Endothelial cell of hepatic sinusoid (primary cell): ENCODE data around the gene SLC8A1.

Source experiments
- in situ Hi-C: cut with HindIII; loops from 2 replicates; pipeline ENCODE4 v1.10.0; 2017; ENCODE audit warnings: low sequenced_read_pairs

The SLC8A1 gene

GRCh38 chr2:40283111-40283909, 168.6 kb downstream of the SLC8A1 start:
- in situ Hi-C loops, result no loop called here

DNA sequence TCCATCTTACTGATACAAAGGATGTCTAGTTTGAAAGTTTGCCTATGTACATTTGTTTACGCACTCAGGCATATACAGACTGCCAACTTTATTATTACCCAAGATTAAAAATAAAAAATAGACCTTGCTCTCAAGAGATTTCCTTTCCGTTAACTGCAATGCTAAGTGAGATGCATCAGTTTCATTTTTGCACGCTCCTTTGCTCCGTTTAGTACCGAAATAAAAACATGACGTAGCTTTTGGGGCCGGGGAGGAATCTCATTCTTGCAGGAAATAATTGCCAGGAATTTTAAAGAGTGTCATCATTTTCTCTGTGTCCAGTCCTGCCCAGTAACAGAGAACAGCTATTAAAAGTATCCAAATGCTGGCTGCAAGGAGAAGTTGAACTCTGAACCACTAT, 169.5 kb downstream of the SLC8A1 start:
- in situ Hi-C loops, result no loop called here

GRCh38 chr2:40281021-40281940, 170.6 kb downstream of the SLC8A1 start:
- in situ Hi-C loops, result no loop called here

DNA sequence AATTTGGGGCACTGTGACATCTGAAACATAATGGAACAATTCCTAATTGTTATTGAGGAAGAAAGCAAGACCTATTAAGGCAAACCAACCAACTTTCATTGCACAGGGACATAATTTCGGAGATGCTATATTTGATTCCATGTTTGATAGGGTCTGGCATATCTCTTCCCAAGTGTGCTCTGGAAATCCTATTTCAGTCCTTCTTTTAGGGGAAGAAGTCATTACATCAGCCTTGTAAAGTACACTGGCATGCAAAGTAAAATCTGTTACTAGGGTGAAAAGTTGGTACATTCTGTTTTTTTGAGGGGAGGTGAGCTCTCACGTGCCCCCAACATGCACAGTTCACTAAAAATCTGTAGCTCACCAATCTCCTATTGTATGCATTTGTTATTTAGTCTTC, 172.4 kb downstream of the SLC8A1 start:
- in situ Hi-C loops, result no loop called here

GRCh38 chr2:40279001-40279400, 172.9 kb downstream of the SLC8A1 start:
- in situ Hi-C loops, result no loop called here

DNA sequence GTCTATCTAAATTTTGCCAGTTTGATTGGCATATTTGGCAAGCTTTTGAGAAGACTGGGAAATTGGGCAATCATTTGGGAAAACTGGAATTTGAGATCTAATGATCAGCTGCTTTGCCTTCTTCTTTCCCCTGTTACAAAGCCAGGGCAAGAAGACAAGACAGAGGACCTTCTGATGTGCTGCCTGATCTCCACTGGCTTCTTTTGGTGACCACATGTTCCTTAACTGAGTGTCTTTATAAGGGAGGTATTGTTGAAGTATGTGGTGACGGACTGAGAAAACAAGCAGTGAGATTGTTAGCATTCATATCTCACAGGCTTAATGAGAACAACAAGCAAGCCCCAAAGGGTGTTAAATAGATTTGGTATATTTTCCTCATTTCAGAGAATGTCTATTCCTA, 175.8 kb downstream of the SLC8A1 start:
- in situ Hi-C loops, result no loop called here

- in situ Hi-C loops, result no loop called here
Measured at GRCh38 chr2:40274270-40274669, 177.6 kb downstream of the SLC8A1 start.

GRCh38 chr2:40273734-40274182, 178.1 kb downstream of the SLC8A1 start:
- in situ Hi-C loops, result no loop called here

- in situ Hi-C loops, result no loop called here
Measured at GRCh38 chr2:40271094-40271493, 180.8 kb downstream of the SLC8A1 start.

DNA sequence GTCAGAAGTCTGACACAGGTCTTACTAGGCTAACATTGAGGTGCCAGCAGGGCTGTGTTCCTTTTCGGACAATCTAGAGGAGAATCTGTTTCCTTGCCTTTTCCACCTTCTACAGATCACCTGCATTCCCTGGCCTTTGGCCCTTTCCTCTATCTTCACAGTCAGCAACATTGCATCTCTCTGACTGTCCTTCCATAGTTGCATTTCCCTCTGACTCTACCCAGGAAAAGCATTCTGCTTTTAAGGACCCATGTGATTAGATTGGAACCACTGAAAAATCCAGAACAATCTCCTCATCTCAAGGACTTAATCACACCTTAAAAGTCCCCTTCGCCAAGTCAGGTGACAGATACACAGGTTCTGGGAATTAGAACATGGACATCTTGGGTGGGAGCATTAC, 181.5 kb downstream of the SLC8A1 start:
- in situ Hi-C loops, result no loop called here

DNA sequence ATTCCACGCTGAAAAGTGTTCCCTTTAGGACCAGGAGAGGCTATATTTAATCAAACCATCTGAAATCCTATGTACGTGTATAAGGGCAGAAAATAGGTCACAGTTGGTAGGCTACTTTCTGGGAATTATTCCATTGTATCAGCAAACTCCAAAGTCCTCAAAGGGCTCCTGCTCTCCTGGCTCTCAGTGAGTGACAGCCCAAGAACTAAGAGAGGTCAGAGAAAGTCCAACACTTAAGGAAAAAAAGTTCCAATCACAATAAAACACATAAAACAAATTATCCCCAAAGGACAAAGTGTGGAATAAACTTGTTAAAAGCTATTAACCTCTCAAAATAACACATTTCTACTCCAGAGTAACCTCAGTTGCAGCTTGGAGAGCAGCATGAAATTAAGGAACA, 183.3 kb downstream of the SLC8A1 start:
- in situ Hi-C loops, result no loop called here

DNA sequence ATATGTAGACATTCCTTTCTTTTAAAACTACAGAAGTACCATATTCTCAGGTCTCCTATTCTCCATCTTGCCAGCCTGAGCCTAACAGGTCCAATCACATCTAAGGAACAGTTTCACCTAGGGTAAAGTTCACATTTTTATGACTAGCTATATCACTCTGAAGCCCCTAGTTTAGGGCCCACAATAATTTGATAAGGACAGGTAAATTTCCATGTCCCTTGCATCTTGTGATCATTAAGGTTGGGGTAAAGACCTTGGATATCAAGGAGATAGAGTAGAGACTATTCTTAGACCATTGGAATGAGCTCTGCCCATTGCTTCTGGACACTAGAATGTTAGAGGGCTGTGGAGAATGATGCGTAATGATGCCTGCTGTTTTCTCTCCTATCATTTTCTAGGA, 185.7 kb downstream of the SLC8A1 start:
- in situ Hi-C loops, result no loop called here

GRCh38 chr2:40265602-40266001, 186.3 kb downstream of the SLC8A1 start:
- in situ Hi-C loops, result no loop called here

- in situ Hi-C loops, result no loop called here
Measured at GRCh38 chr2:40261042-40261441, 190.8 kb downstream of the SLC8A1 start.

DNA sequence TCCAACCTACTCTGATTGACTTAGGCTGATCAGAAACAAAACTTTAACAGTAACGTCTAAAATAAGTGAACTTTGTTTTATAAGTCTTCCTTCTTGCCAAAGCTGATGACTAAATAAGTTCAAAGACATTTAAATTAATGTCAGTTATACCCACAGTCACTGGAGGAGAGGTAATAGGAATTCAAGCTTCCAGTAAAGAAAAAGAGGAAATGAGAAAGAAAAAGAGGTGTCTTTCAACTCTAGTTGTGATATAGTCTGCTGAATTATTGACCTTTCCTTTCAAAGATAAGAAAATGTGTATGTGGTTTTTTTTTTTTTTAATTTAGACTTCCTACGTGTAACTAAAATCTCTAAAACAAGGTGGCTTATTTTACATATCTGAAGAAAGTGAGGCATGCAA, 191.5 kb downstream of the SLC8A1 start:
- in situ Hi-C loops, result no loop called here

DNA sequence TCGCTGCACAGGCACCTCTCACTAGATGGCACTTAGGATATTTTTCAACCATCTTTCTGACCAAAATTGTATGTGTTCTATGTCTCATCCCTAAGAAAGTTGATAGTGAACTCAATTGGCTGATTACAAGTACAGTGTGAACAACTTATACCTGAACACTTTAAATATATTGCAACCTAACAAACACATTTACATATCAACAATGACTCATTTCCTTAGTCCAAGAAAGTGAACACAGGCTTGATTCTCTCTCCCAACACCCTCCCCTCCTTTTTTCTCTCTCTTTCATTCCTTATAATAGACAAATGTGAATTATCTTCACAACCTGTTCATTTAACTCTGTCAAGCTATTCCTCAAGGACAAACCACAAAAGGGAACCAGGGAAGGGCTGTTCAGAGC, 192.0 kb downstream of the SLC8A1 start:
- in situ Hi-C loops, result no loop called here

DNA sequence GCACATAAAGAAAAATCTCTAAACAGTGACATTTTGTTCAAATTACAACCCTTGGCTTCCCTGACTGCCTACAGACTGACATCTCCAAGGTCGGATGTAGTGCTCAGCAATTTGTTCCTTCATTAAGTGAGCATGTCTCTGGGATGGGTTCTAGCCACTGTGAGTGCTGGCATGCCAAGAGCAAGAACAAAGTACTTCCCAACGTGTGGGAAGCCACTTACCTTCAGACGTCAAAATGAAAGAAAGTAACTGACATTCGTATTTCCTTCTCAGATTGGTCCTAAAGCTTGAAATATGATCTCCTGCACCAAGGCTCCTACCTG, 193.8 kb downstream of the SLC8A1 start:
- in situ Hi-C loops, result no loop called here

GRCh38 chr2:40257340-40258134, 194.4 kb downstream of the SLC8A1 start:
- in situ Hi-C loops, result no loop called here

- in situ Hi-C loops, result no loop called here
Measured at GRCh38 chr2:40256649-40257048, 195.2 kb downstream of the SLC8A1 start.

- in situ Hi-C loops, result no loop called here
Measured at GRCh38 chr2:40256008-40256407, 195.9 kb downstream of the SLC8A1 start.

- in situ Hi-C loops, result no loop called here
Measured at GRCh38 chr2:40255103-40255502, 196.8 kb downstream of the SLC8A1 start.
